ENCODE data around the gene TTC7B.
A peak's percentile ranks its signal among the peaks of the same experiment; 100 is the strongest.

TTC7B gene

GRCh38 chr14:90500665-90501370 lies 315.4 kb downstream of the TTC7B start:
- DNase-seq = no peak

DNA sequence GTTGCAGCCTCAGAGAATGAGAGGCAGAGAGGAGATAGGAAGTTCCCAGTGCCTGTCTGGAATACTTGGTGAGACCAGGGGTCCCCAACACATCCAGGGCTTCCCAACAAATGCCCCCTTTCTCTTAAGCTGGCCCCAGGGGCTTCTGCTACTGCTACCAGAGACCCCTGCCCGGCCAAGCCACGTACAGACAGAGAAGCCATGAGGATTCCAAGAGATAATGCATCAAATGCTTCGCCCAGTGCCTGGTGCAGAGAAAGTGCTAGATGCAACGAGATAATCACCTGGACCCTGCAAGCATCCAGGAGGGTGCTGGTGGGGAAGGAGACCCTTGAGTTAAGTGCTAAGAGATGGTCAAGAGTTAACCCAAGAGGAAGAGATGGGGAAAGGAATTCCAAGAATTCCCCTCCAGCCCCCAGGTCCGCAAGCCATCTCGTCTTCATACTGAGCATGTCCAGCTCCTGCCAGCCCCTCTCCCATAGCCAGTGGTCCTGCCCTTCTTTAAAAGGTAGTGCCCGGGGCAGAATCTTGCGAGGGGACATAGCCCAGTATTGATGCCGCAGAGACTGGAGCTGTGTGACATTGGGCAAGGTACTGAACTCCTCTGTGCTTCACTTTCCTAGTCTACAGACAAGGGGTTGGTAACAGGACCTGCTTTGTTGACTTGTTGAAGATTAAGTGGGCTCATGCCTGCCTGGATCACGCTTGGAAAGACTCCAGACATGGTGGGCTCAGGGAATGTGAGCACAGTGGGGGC lies 316.1 kb downstream of the TTC7B start:
- DNase-seq = no peak

DNA sequence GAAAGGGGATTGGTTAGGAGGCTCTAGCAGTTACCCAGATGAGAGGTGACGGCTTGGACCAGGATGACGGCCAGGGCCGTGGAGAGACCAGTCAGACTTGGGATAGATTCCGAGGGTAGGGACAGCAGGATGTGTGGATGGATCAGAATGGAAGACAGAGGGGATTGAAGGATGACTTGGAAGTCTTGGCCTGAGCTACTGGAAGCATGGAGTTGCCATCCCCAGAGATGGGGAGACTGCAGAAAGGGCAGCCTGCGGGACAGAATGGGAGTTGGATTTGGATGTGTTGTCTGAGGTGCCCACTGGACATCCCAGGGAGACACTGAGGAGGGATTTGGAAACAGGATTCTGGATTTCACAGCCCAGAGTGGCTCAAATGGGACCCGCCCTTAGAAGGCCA lies 317.1 kb downstream of the TTC7B start:
- no peak for DNase-seq

GRCh38 chr14:90498198-90498597 lies 318.0 kb downstream of the TTC7B start:
- DNase-seq = no peak

DNA sequence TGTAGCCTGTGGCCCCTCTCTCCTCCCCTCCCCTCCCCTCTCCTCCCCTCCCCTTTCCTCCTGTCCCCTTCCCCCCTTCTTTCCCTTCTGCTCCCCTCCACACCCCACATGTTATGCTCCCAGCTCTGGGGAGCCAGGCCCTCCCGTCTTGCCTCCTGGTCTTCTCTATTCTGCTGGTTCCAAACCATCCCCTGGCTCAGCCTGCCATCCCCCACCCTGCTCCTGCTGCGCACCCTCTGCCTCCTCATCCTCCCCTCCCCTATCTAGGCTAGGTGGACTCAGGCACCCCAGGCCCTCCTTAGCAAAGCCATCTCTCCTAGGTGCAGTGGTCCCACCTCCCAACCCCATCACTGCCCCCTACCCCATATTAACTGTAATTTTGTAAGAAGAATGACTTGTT lies 319.9 kb downstream of the TTC7B start:
- no peak for DNase-seq

DNA sequence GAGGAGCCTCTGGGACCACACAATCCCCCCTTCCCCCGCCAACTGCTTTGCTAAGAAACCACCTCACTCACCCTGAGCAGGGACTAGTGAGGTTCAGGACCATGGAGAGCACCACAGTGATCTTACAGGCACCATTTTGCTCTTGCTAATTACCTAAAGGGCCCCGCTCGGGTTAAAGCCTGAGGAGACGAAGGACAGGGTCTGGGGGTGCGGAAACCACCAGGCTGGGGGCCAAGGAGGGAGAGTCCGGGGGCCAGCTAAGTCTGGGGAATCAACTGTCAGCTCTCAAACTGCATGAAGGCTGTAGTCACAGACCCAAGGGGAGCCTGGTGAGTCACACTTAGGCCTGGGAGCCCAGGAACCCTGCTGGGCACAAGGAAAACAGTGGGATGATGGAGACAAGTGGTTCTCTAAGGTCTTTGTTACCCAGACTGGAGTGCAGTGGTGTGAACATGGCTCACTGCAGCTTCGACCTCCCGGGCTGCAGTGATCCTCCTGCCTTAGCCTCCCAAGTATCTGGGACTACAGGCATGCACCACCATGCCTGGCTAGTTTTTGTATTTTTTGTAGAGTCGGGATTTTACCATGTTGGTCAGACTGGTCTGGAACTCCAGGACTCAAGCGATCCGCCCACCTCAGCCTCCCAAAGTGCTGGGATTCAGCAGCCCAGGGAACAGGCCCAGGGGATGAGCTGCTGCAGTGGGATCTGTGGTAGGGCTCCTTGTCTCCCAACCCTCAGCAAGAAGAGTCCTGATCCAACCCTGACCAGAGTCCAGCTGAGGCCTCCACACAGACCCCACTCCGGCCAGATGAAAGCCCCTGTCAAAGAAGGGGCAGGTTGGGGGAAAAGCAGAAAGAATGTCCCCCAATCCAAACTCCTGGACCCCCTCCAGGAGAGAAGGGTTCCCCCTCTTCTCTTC lies 320.6 kb downstream of the TTC7B start:
- DNase-seq = no peak

- peak; percentile 40 for DNase-seq
Observed at GRCh38 chr14:90491911-90492531, 324.2 kb downstream of the TTC7B start.

DNA sequence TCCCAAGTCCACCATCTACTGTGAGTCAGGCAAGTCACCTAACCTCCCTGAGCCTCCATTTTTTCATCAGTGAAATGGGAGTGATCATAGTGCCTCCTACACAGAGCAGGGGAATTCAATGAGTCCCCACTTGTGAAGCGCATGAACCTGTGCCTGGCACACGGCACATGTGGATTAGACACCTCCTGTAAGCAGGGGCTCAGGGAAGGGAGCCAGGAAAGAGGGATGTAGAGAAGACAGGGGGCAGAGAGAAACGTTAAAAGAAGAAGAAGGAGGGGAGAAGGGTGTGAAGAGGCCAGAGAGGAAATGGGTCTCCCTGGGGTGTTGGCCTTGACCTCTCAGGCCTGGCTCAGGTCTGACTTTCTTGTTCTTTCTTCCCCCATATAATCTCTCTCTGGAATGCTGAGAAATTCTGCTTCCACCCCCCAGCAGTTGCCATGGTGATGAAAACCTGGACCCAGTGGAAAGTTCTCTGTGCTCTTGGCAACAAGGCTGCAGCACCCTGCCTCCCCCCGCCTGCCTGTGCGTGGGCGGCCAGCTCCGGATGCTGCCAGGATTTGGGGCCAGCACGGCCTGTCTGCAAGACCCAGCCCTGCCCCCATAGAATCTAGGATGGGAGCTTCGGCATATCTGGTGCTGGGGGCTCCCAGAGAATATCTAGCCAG lies 324.9 kb downstream of the TTC7B start:
- DNase-seq = no peak

- DNase-seq = no peak
Observed at GRCh38 chr14:90490720-90491050, 325.5 kb downstream of the TTC7B start.

GRCh38 chr14:90489916-90490719 lies 326.1 kb downstream of the TTC7B start:
- no peak for DNase-seq

DNA sequence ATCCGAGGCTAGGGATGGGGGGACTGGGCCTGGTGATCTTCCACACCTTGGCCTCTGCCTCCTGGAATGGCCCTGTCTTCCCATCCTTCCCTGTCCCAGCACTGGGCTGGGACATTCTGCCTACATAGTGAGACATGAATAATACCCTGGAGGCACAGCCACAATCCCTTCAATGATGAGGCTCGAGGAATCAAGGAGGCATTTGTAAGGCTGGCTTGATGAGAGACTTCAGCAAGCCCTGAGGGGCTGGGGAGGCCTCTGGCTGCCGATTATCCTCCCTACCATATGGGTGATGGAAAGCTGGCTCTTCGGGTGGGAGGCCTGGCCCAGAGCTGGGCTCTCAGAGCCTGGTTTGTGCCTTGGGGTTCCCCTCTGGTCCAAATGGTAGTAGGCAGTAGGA lies 326.9 kb downstream of the TTC7B start:
- peak; percentile 30 for DNase-seq

GRCh38 chr14:90488256-90488655 lies 328.0 kb downstream of the TTC7B start:
- DNase-seq = no peak

DNA sequence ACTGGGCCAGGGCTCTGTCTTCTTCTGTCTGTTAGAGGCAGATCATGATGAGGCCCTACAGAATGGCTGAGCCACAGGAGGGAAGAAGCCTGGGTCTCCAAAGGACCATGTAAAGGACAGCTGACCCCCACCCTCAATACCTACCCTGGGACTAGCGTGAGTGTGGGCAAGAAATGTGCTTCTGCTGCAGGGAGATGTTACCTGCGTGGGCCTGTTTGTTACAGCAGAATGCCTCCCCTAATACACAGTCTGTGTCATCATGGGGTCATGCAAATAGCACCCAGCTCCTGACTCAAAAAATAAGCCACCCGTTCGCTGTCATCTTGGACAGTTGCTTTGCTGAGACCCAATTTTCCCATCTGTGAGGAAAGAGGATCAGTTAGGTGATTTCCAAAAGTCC lies 328.8 kb downstream of the TTC7B start:
- DNase-seq = peak; percentile 19

DNA sequence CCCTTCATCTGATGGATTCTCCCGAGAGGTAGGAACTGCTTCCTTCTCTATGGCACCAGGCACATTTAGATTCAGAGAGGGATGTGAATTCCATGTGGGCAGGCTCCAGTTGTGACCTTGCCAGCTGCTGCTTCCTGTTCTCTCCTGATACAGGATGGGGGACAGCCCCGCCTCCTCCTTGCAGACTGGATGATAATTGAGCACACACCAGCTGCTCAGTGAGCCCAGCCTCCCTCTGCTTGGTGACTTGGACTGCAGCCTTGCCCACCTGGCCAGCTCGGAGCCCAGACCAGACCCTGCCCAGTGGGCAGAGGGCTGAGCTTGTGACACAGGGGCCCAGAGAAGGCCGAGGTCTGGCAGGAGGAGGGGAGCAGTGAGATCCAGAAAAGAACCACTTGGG lies 329.2 kb downstream of the TTC7B start:
- peak; percentile 28 for DNase-seq

DNA sequence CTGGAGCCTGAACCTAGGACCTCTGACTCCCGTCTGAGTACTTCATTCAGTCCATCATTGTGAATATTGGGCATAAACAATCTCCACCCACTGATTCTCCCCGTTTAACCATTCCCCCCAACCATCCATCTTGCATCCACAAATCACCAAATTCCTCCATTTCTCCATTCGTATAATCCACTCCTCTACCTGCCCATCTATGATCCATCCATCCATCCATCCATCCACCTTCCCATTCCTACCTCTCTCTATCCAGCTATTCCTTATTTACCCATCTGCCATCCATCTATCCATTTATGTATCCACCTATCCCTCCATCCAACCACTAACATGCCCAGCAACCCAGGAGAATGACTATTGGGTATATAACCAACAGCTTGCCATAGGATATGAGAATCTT lies 331.9 kb downstream of the TTC7B start:
- DNase-seq = no peak

DNA sequence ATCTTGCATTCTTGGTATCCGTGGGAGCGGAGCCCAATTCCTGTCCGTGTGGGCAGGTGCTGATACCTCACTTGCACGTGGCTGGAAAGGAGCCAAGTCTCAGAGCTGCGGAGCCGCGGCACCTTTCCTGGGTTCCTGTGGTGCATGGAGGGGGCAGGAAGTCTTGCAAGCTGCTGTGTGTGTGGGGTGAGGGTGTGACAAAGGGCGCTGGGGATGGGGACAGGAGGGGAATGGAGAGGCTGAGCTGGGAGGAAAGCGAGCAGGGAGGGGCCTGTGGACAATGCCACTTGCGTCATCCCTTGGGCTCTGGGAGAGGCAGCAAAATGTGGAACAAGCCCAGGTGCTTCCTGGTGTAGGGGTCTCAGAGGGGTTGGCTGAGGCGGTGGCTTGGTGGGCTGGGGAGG lies 332.7 kb downstream of the TTC7B start:
- DNase-seq = peak; percentile 63

GRCh38 chr14:90483117-90483516 lies 333.1 kb downstream of the TTC7B start:
- no peak for DNase-seq

- DNase-seq = no peak
Observed at GRCh38 chr14:90475298-90475697, 340.9 kb downstream of the TTC7B start.

Data from activated CD8-positive, alpha-beta memory T cell treated with anti-CD3 and anti-CD28 coated beads for 24 hours (primary cell).